GM12864 (cell line): Measurements from ENCODE around the gene FSTL4.

ENCODE experiments used
- DNase-seq: peaks from one replicate; pipeline ENCODE4 v3.0.0-alpha.2; 2011; ENCODE audit warnings: low read depth
- H3K4me3 ChIP-seq: 2 replicates; pipeline ENCODE4 v1.5.1; 2011; ENCODE audit warnings: mild to moderate bottlenecking, low read depth, low read length, control low read depth
- TF ChIP-seq, protein P1 (sequence below): IDR thresholded peaks from 2 replicates; pipeline ENCODE4 v1.5.1; 2011; ENCODE audit warnings: low read depth, mild to moderate bottlenecking, moderate library complexity, low read length, control low read depth, inconsistent platforms; ENCODE audit errors: missing control alignments

The FSTL4 gene

DNA sequence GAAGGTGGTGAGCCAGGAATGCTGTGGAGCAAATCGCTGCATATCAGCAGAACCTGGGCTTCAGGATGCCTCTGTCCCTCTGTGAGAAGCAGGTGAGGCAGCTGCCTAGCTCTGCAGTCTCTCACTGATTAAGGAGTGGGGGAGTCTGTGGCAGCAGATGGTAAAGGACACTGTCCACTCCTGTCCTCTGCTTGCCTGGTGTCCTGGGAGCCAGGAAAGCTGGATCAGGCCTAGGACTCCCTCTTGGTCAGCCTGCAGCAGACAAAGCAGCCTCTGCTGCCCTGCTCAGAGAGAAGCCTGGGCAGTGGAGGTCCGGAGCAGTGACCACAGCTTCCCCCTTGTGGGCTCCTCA lies 345.8 kb downstream of the FSTL4 start:
- no peak for DNase-seq
- TF ChIP-seq, protein P1, sequence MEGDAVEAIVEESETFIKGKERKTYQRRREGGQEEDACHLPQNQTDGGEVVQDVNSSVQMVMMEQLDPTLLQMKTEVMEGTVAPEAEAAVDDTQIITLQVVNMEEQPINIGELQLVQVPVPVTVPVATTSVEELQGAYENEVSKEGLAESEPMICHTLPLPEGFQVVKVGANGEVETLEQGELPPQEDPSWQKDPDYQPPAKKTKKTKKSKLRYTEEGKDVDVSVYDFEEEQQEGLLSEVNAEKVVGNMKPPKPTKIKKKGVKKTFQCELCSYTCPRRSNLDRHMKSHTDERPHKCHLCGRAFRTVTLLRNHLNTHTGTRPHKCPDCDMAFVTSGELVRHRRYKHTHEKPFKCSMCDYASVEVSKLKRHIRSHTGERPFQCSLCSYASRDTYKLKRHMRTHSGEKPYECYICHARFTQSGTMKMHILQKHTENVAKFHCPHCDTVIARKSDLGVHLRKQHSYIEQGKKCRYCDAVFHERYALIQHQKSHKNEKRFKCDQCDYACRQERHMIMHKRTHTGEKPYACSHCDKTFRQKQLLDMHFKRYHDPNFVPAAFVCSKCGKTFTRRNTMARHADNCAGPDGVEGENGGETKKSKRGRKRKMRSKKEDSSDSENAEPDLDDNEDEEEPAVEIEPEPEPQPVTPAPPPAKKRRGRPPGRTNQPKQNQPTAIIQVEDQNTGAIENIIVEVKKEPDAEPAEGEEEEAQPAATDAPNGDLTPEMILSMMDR, result no peak
- no peak overlapping the region for H3K4me3 ChIP-seq

DNA sequence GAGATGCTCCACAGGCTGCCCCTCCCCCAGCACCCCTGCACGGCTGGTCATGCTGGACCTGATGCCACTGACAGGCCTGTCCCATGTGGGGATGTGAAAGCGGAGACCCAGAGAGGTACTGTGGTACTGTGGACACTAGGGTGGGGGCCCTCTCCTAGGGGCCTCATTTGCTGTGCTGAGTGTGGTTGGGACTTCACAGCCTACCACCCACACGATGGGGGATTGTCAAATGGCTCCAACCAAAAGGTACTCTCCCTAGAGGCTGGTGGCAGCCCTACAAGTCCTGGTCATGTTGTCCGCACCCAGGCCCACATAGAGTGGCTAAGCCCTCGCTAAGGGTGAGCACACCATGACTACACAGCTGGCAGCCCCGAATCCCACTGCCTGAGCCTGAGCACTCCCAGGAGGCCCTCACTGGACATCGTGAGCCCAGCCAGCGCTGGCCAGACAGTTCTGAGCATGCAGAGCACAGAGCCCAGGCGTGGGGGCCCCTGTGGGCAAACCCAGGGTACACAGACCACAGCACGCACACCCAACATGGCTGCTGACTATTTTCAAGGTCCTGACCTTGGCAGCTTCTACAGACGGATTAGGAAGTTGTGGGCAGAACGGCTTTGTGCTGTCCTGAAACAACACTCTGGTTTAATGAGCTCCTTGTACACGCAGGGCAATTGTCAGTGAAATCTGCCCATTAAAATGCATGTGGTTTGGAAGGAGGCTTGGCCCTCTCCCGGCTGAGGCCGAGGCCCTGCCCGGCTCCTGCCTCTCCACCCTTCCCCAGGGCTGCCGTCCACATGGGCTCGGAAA lies 346.4 kb downstream of the FSTL4 start:
- DNase-seq, result no peak
- no peak overlapping the region for H3K4me3 ChIP-seq
- TF ChIP-seq, protein P1, result peak; percentile 15

DNA sequence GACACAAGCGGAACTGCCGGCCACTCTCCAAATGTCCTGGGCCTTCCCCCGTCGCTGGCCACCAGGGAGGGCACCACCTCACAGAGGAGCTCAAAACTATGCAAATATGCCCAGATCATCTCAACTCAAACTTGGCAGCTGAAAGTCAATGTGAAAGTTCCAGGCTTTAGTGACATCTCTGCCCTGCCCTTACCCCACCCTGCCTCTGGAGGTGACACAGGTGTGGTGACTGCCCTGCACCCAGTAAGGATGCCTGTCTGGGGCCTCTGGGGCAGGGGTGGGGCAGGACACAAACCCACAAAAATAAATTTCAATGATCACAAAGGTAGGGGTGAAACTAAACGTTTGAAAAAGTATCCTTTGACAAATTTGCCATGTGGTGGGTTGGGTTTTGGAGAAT lies 347.1 kb downstream of the FSTL4 start:
- DNase-seq, result no peak
- no peak overlapping the region for H3K4me3 ChIP-seq
- TF ChIP-seq, protein P1, result no peak

DNA sequence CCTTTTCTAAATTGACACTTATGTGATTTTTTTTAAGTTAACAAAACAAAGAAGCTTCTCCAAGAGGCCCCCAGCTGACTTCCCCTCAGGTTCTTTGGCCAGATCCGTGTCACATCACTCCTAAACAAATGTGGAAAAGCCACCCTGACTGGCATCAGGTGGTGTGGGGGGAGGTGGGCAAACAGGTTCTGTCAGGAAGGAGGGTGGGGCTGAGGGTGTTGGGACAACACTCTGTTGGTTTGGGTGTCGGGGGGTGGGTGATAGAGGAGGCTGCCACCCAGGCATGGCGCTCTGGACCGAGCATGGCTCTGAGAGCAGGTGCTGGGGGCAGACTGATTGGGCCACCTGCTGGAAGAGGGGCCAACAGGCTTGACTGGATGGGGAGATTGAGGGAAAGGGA lies 349.7 kb downstream of the FSTL4 start:
- DNase-seq, result no peak
- H3K4me3 ChIP-seq, result no peak overlapping the region
- TF ChIP-seq, protein P1, result no peak

DNA sequence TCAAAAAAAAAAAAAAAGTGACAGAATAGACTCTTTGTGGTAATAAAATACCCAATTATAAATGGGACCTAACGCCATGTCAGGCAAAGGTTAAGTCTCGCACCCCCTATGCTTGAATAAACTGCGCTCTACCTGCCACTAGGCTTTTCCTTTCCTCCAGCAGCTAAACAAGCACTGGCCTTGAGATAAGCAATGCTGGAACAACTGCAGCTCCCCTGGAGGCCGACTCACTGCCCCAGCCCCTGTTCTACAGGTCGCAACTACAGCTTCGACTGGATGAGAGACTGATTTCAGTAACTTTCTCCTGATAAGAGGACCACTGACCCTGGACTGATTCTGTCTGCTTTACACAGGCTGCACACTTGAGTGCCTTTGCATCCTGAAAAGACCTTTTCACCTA lies 350.3 kb downstream of the FSTL4 start:
- no peak overlapping the region for H3K4me3 ChIP-seq
- DNase-seq, result no peak
- TF ChIP-seq, protein P1, result no peak

GRCh38 chr5:133260715-133261114 lies 351.6 kb downstream of the FSTL4 start:
- TF ChIP-seq, protein P1, result peak; percentile 13
- no peak for DNase-seq
- H3K4me3 ChIP-seq, result no peak overlapping the region
